Endodermal cell (in vitro differentiated cells): ENCODE measurements around the gene OLIG3. TPM values are rescaled to one million over a fixed set of nuclear protein-coding genes. Genes with fewer than 3 reads are reported as not detected.

Experiments
- DNase-seq: peaks from one replicate; pipeline ENCODE4 v3.0.0-alpha.2; 2017
- H3K27ac ChIP-seq: 2 replicates; pipeline ENCODE4 v1.5.1; 2013; ENCODE audit warnings: mild to moderate bottlenecking, low read depth, low read length, moderate library complexity
- H3K27me3 ChIP-seq: 2 replicates; pipeline ENCODE4 v1.6.1; 2013; ENCODE audit warnings: mild to moderate bottlenecking, low read length, moderate library complexity; ENCODE audit not compliant: insufficient read depth, control insufficient read depth, poor library complexity, severe bottlenecking
- H3K36me3 ChIP-seq: 2 replicates; pipeline ENCODE4 v1.7.0; 2013; ENCODE audit warnings: mild to moderate bottlenecking, low read length, moderate library complexity; ENCODE audit not compliant: control insufficient read depth, insufficient read depth
- H3K4me1 ChIP-seq: one replicate; pipeline ENCODE4 v1.7.0; 2013; ENCODE audit warnings: low read length; ENCODE audit not compliant: control insufficient read depth, insufficient read depth
- H3K4me3 ChIP-seq: 2 replicates; pipeline ENCODE4 v1.5.1; 2013; ENCODE audit warnings: mild to moderate bottlenecking, low read length, moderate library complexity
- H3K9ac ChIP-seq: 2 replicates; pipeline ENCODE4 v1.6.1; 2013; ENCODE audit warnings: mild to moderate bottlenecking, low read length, moderate library complexity; ENCODE audit not compliant: poor library complexity, severe bottlenecking; ENCODE audit errors: extremely low read depth
- H3K9me3 ChIP-seq: 2 replicates; pipeline ENCODE4 v1.6.1; 2013; ENCODE audit warnings: mild to moderate bottlenecking, low read length, moderate library complexity; ENCODE audit not compliant: control insufficient read depth
- H3K27ac Mint-ChIP-seq: 2 replicates; pipeline ENCODE4 v1.8.0; 2020; ENCODE audit warnings: mixed read lengths
- H3K27me3 Mint-ChIP-seq: 2 replicates; pipeline ENCODE4 v1.8.0; 2021; ENCODE audit warnings: mild to moderate bottlenecking, mixed read lengths; ENCODE audit not compliant: insufficient read depth
- H3K36me3 Mint-ChIP-seq: 2 replicates; pipeline ENCODE4 v1.8.0; 2020; ENCODE audit warnings: low read depth, mixed read lengths
- H3K4me1 Mint-ChIP-seq: 2 replicates; pipeline ENCODE4 v1.8.0; 2020; ENCODE audit warnings: mixed read lengths
- H3K4me3 Mint-ChIP-seq: 2 replicates; pipeline ENCODE4 v1.8.0; 2020; ENCODE audit warnings: mild to moderate bottlenecking, moderate library complexity, mixed read lengths
- H3K9me3 Mint-ChIP-seq: 2 replicates; pipeline ENCODE4 v1.8.0; 2020; ENCODE audit warnings: mild to moderate bottlenecking, mixed read lengths
- WGBS, 2 experiments: methylation state at CpG; one replicate each; pipeline versions ENCODE4 v1.1.5 to v1.1.7; 2013; ENCODE audit warnings: missing lambda C conversion rate in 2 of 2, mixed read lengths in 1 of 2; ENCODE audit not compliant: insufficient coverage in 1 of 2, insufficient read length in 1 of 2; 5-methylcytosine and 5-hydroxymethylcytosine counted together
- total RNA-seq, 2 donors: library from RNA; stranded (reverse); fragmentation: NEBNext Ultra II Directional in 1 of 2; extraction: Animal tissue kit (Norgen Biotek cat#: 25700) in 1 of 2; gene quantifications; 2 replicates in 1 of 2; 3 replicates in 1 of 2; pipeline ENCODE4 v1.2.1, GENCODE V29; 2021
- TF ChIP-seq, protein P1 (sequence below): fragments of 200-600 bp; sonication (generic); conservative IDR thresholded peaks from 2 replicates; pipeline ENCODE4 v1.5.0; 2021; ENCODE audit warnings: antibody characterized with exemption, mild to moderate bottlenecking

Gene OLIG3
- total RNA-seq, 2 donors from 2014 or later: not detected

DNA sequence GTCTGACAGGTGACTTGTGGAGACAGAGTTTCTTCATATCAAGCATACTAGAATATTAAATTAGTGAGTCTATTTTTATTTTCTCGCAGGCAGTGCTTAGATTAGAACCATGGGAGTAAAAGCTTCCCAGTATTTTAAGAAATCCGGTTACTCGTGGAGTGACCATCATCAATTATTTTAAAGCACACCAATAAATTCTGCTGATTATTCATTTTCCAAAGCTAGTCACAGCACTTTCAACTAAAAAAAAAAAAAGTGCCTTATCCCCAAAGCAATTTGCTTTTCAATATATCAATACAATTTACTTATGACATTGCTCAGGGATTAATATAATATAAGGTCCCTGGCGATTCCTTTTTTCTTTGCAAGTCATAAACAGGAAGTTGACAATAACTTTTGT lies 26.3 kb upstream of the OLIG3 start:
- Mint-ChIP-seq H3K36me3 (no peaks in the 10 kb centered on the region), H3K27me3 (peaks cover 38% of the 10 kb centered on the region), H3K9me3 (no peaks in the 10 kb centered on the region), H3K4me3 (no peak overlapping the region), H3K4me1 (peaks cover 46% of the 10 kb centered on the region), H3K27ac (no peak overlapping the region)
- peaks cover 13% of the 10 kb centered on the region for H3K4me1 ChIP-seq
- H3K27ac ChIP-seq: no peak overlapping the region
- no peak overlapping the region for H3K4me3 ChIP-seq
- H3K9me3 ChIP-seq: no peaks in the 10 kb centered on the region
- no peak overlapping the region for H3K9ac ChIP-seq
- WGBS, 2 experiments: 66 to 77% methylated on average over 3 to 4 of the region's 4 CpGs
- TF ChIP-seq, protein P1, sequence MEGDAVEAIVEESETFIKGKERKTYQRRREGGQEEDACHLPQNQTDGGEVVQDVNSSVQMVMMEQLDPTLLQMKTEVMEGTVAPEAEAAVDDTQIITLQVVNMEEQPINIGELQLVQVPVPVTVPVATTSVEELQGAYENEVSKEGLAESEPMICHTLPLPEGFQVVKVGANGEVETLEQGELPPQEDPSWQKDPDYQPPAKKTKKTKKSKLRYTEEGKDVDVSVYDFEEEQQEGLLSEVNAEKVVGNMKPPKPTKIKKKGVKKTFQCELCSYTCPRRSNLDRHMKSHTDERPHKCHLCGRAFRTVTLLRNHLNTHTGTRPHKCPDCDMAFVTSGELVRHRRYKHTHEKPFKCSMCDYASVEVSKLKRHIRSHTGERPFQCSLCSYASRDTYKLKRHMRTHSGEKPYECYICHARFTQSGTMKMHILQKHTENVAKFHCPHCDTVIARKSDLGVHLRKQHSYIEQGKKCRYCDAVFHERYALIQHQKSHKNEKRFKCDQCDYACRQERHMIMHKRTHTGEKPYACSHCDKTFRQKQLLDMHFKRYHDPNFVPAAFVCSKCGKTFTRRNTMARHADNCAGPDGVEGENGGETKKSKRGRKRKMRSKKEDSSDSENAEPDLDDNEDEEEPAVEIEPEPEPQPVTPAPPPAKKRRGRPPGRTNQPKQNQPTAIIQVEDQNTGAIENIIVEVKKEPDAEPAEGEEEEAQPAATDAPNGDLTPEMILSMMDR: no peak
- no peak for DNase-seq
- H3K27me3 ChIP-seq: peaks cover 37% of the 10 kb centered on the region
- H3K36me3 ChIP-seq: no peaks in the 10 kb centered on the region

DNA sequence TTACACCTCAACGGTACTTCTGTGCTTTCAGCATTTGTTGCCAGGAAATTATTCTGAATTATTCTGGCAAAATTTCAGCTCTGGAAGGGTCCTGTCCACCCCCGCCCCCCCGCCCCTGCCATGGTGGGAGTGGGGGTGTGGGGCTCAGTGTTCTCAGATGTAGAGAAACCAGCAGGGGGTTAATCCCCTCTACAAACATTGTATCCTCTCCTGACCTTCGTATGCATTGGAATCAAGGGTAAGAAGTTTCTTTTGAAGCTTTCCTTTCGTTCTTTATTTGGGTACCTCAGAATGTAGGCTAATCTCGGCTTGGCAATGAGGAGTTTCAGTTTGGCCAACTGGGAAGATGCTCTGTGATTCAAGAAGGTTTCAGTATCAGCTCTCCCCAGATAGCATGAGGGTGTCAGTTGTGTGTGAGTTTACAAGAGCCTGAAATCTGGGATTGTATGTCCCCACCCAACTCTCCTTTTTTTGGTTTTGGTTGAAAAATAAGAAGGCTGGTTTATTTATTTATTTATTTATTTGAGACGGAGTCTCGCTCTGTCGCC lies 25.5 kb upstream of the OLIG3 start:
- H3K27me3 ChIP-seq: peaks cover 45% of the 10 kb centered on the region
- no peak overlapping the region for H3K27ac ChIP-seq
- peak; percentile 65 for DNase-seq
- H3K4me3 Mint-ChIP-seq: no peak overlapping the region
- H3K4me3 ChIP-seq: peak overlapping the region; percentile 22
- H3K36me3 Mint-ChIP-seq: no peaks in the 10 kb centered on the region
- H3K27ac Mint-ChIP-seq: no peak overlapping the region
- peaks cover 54% of the 10 kb centered on the region for H3K4me1 Mint-ChIP-seq
- TF ChIP-seq, protein P1: no peak
- H3K9me3 Mint-ChIP-seq: no peaks in the 10 kb centered on the region
- peaks cover 43% of the 10 kb centered on the region for H3K27me3 Mint-ChIP-seq
- no peaks in the 10 kb centered on the region for H3K36me3 ChIP-seq
- no peaks in the 10 kb centered on the region for H3K9me3 ChIP-seq
- peaks cover 17% of the 10 kb centered on the region for H3K4me1 ChIP-seq
- H3K9ac ChIP-seq: no peak overlapping the region
- 36 to 47% methylated on average over 5 to 9 of the region's 9 CpGs for WGBS, 2 experiments

DNA sequence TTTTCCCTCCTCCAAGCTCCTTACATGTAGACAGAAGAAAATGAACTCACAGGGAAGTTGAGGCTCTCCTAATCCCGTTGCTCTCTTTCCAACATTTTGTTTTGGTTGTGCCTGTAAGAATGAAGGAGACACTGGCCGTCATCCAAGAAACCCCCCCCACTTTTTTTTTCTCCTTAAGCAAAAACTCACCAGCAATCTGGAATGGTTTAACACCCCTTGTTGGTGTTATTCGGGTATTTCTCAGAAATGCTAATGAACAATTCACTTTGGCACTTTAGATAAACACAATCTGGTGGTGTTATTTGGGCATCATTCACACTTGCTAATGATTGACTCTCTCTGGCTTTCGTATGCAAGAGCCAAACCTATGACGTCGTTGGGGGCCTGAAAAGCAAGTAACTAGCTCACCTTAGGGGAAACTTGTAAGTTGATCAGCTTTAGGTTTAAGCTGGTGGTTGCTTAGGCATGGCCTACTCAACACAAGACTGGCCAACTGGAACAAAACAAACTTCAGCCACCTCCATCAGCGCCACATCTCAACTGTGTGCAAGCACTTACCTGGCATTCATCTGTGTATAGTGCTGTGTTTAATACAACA lies 24.3 kb upstream of the OLIG3 start:
- Histone ChIP-seq H3K4me3 (no peak overlapping the region), H3K27ac (no peak overlapping the region), H3K9ac (no peak overlapping the region), H3K9me3 (no peaks in the 10 kb centered on the region), H3K36me3 (no peaks in the 10 kb centered on the region), H3K4me1 (peaks cover 17% of the 10 kb centered on the region), H3K27me3 (peaks cover 57% of the 10 kb centered on the region)
- DNase-seq: peak; percentile 88
- WGBS, 2 experiments: 10 to 18% methylated on average over 4 to 7 of the region's 7 CpGs
- H3K4me1 Mint-ChIP-seq: peaks cover 59% of the 10 kb centered on the region
- H3K9me3 Mint-ChIP-seq: no peaks in the 10 kb centered on the region
- H3K36me3 Mint-ChIP-seq: no peaks in the 10 kb centered on the region
- TF ChIP-seq, protein P1: no peak
- peak overlapping the region; percentile 12 for H3K4me3 Mint-ChIP-seq
- no peak overlapping the region for H3K27ac Mint-ChIP-seq
- H3K27me3 Mint-ChIP-seq: peaks cover 50% of the 10 kb centered on the region
